Immature natural killer cell (primary cell): ENCODE measurements around the gene SYT7. TPM values are rescaled to one million over a fixed set of nuclear protein-coding genes. Genes with fewer than 3 reads are reported as not detected.

Experiments used
- DNase-seq, 3 donors: peaks; one replicate each; pipeline ENCODE4 v3.0.0; 2022; ENCODE audit warnings: mixed read lengths in 1 of 3
- H3K27ac Mint-ChIP-seq, 6 donors: one replicate each; pipeline ENCODE4 v1.8.0; 2020; ENCODE audit warnings: mixed read lengths in 6 of 6, mild to moderate bottlenecking in 5 of 6, inconsistent platforms in 4 of 6, moderate library complexity in 3 of 6
- H3K27me3 Mint-ChIP-seq, 3 donors: one replicate each; pipeline ENCODE4 v1.8.0; 2020 to 2021; ENCODE audit warnings: low read depth in 3 of 3, mild to moderate bottlenecking in 3 of 3, mixed read lengths in 3 of 3, moderate library complexity in 3 of 3, inconsistent platforms in 1 of 3
- H3K36me3 Mint-ChIP-seq, 3 donors: one replicate each; pipeline ENCODE4 v1.8.0; 2020; ENCODE audit warnings: mixed read lengths in 3 of 3, inconsistent platforms in 2 of 3, mild to moderate bottlenecking in 2 of 3
- H3K4me1 Mint-ChIP-seq, 2 donors: one replicate each; pipeline ENCODE4 v1.8.0; 2020; ENCODE audit warnings: inconsistent platforms in 2 of 2, mild to moderate bottlenecking in 2 of 2, mixed read lengths in 2 of 2, moderate library complexity in 1 of 2
- H3K4me3 Mint-ChIP-seq, 5 donors: one replicate each; pipeline ENCODE4 v1.8.0; 2020; ENCODE audit warnings: mild to moderate bottlenecking in 5 of 5, mixed read lengths in 5 of 5, inconsistent platforms in 3 of 5, moderate library complexity in 3 of 5
- H3K9me3 Mint-ChIP-seq, 6 donors: one replicate each; pipeline ENCODE4 v1.8.0; 2020; ENCODE audit warnings: mild to moderate bottlenecking in 6 of 6, mixed read lengths in 6 of 6, inconsistent platforms in 4 of 6, moderate library complexity in 3 of 6
- polyA plus RNA-seq, 3 donors: library from polyadenylated mRNA; unstranded; fragments of 300-500 nt; fragmentation: Illumina TruSeq; gene quantifications; one replicate each; pipeline ENCODE4 v1.2.3, GENCODE V29; 2021

Gene SYT7
- polyA plus RNA-seq, 3 donors from 2014 or later, result not detected

GRCh38 chr11:61526956-61527731 is 53.7 kb downstream of the SYT7 start:
- DNase-seq, result no peak

GRCh38 chr11:61526229-61526628 is 54.6 kb downstream of the SYT7 start:
- no peaks in the 10 kb centered on the region for H3K4me1 Mint-ChIP-seq
- H3K9me3 Mint-ChIP-seq, result no peaks in the 10 kb centered on the region
- DNase-seq, result no peak

More at GRCh38 chr11:61526956-61527731, 53.7 kb downstream of the SYT7 start:
- Mint-ChIP-seq H3K9me3 (no peaks in the 10 kb centered on the region), H3K27me3 (peaks cover 0 to 12% (median 8%) of the 10 kb centered on the region in 3 donors), H3K4me3 (no peak overlapping the region), H3K4me1 (no peaks in the 10 kb centered on the region), H3K27ac (no peak overlapping the region), H3K36me3 (no peaks in the 10 kb centered on the region)

GRCh38 chr11:61524963-61525587 is 55.8 kb downstream of the SYT7 start:
- H3K4me3 Mint-ChIP-seq, result no peak overlapping the region
- peaks cover 0 to 12% (median 8%) of the 10 kb centered on the region in 3 donors for H3K27me3 Mint-ChIP-seq
- H3K9me3 Mint-ChIP-seq, result no peaks in the 10 kb centered on the region
- no peak for DNase-seq
- no peaks in the 10 kb centered on the region for H3K4me1 Mint-ChIP-seq
- no peak overlapping the region for H3K27ac Mint-ChIP-seq
- H3K36me3 Mint-ChIP-seq, result no peaks in the 10 kb centered on the region

More at GRCh38 chr11:61526229-61526628, 54.6 kb downstream of the SYT7 start:
- Mint-ChIP-seq H3K4me3 (no peak overlapping the region), H3K36me3 (no peaks in the 10 kb centered on the region), H3K27ac (no peak overlapping the region), H3K27me3 (peaks cover 0 to 12% (median 8%) of the 10 kb centered on the region in 3 donors)

- H3K27ac Mint-ChIP-seq, result no peak overlapping the region
Observed at GRCh38 chr11:61524446-61524845, 56.4 kb downstream of the SYT7 start.

GRCh38 chr11:61522881-61523280 is 58.0 kb downstream of the SYT7 start:
- Mint-ChIP-seq H3K4me3 (no peak overlapping the region), H3K4me1 (no peaks in the 10 kb centered on the region), H3K27me3 (peaks cover 2 to 12% (median 5%) of the 10 kb centered on the region in 3 donors), H3K9me3 (no peaks in the 10 kb centered on the region), H3K36me3 (no peaks in the 10 kb centered on the region), H3K27ac (no peak overlapping the region)
- no peak for DNase-seq

More at GRCh38 chr11:61524446-61524845, 56.4 kb downstream of the SYT7 start:
- Mint-ChIP-seq H3K4me3 (no peak overlapping the region), H3K9me3 (no peaks in the 10 kb centered on the region), H3K4me1 (no peaks in the 10 kb centered on the region), H3K27me3 (peaks cover 0 to 12% (median 6%) of the 10 kb centered on the region in 3 donors), H3K36me3 (no peaks in the 10 kb centered on the region)
- no peak for DNase-seq

- peaks cover 3 to 4% (median 4%) of the 10 kb centered on the region in 3 donors for H3K27me3 Mint-ChIP-seq
- H3K36me3 Mint-ChIP-seq, result no peaks in the 10 kb centered on the region
- H3K4me1 Mint-ChIP-seq, result peaks cover 8 to 9% of the 10 kb centered on the region in 2 donors
- no peak for DNase-seq
- no peak overlapping the region for H3K27ac Mint-ChIP-seq
- H3K9me3 Mint-ChIP-seq, result no peaks in the 10 kb centered on the region
- no peak overlapping the region for H3K4me3 Mint-ChIP-seq
Observed at GRCh38 chr11:61518032-61518795, 62.7 kb downstream of the SYT7 start.

- peak; percentile 33 to 49 (median 41) for DNase-seq
- peak overlapping the region; percentile 49 to 75 (median 62) for H3K4me3 Mint-ChIP-seq
- peaks cover 8 to 9% of the 10 kb centered on the region in 2 donors for H3K4me1 Mint-ChIP-seq
- peaks cover 3 to 4% (median 4%) of the 10 kb centered on the region in 3 donors for H3K27me3 Mint-ChIP-seq
- H3K36me3 Mint-ChIP-seq, result no peaks in the 10 kb centered on the region
- no peaks in the 10 kb centered on the region for H3K9me3 Mint-ChIP-seq
- no peak overlapping the region for H3K27ac Mint-ChIP-seq
Observed at GRCh38 chr11:61516675-61517572, 64.0 kb downstream of the SYT7 start.

GRCh38 chr11:61516191-61516590 is 64.7 kb downstream of the SYT7 start:
- no peak for DNase-seq
- peak overlapping the region in 1 of 5 donors; percentile 49 for H3K4me3 Mint-ChIP-seq
- H3K4me1 Mint-ChIP-seq, result peaks cover 8 to 9% of the 10 kb centered on the region in 2 donors
- H3K9me3 Mint-ChIP-seq, result no peaks in the 10 kb centered on the region
- H3K36me3 Mint-ChIP-seq, result no peaks in the 10 kb centered on the region
- peaks cover 4 to 5% (median 5%) of the 10 kb centered on the region in 3 donors for H3K27me3 Mint-ChIP-seq
- H3K27ac Mint-ChIP-seq, result no peak overlapping the region

- DNase-seq, result no peak
- no peak overlapping the region for H3K27ac Mint-ChIP-seq
- H3K36me3 Mint-ChIP-seq, result no peaks in the 10 kb centered on the region
- H3K4me3 Mint-ChIP-seq, result no peak overlapping the region
- peaks cover 8 to 9% of the 10 kb centered on the region in 2 donors for H3K4me1 Mint-ChIP-seq
- no peaks in the 10 kb centered on the region for H3K9me3 Mint-ChIP-seq
- H3K27me3 Mint-ChIP-seq, result peaks cover 4 to 7% (median 5%) of the 10 kb centered on the region in 3 donors
Observed at GRCh38 chr11:61515686-61516085, 65.2 kb downstream of the SYT7 start.

- DNase-seq, result no peak
- H3K27me3 Mint-ChIP-seq, result peaks cover 4 to 9% (median 7%) of the 10 kb centered on the region in 3 donors
- H3K4me1 Mint-ChIP-seq, result peaks cover 8 to 12% of the 10 kb centered on the region in 2 donors
- H3K9me3 Mint-ChIP-seq, result no peaks in the 10 kb centered on the region
- no peak overlapping the region for H3K4me3 Mint-ChIP-seq
- no peaks in the 10 kb centered on the region for H3K36me3 Mint-ChIP-seq
- H3K27ac Mint-ChIP-seq, result no peak overlapping the region
Observed at GRCh38 chr11:61514050-61514917, 66.6 kb downstream of the SYT7 start.

- Mint-ChIP-seq H3K4me1 (peaks cover 8 to 12% of the 10 kb centered on the region in 2 donors), H3K36me3 (no peaks in the 10 kb centered on the region), H3K9me3 (no peaks in the 10 kb centered on the region), H3K27me3 (peaks cover 2 to 10% (median 7%) of the 10 kb centered on the region in 3 donors), H3K4me3 (no peak overlapping the region), H3K27ac (no peak overlapping the region)
- no peak for DNase-seq
Observed at GRCh38 chr11:61513143-61513765, 67.6 kb downstream of the SYT7 start.

- H3K27ac Mint-ChIP-seq, result no peak overlapping the region
- H3K9me3 Mint-ChIP-seq, result no peaks in the 10 kb centered on the region
- peaks cover 8 to 16% of the 10 kb centered on the region in 2 donors for H3K4me1 Mint-ChIP-seq
- DNase-seq, result no peak
- no peaks in the 10 kb centered on the region for H3K36me3 Mint-ChIP-seq
- peaks cover 5 to 18% (median 9%) of the 10 kb centered on the region in 3 donors for H3K27me3 Mint-ChIP-seq
- peak overlapping the region in 1 of 5 donors; percentile 41 for H3K4me3 Mint-ChIP-seq
Observed at GRCh38 chr11:61512435-61512834, 68.4 kb downstream of the SYT7 start.
